GM12873 (cell line): ENCODE data around the gene MYL7.

Experiments
- CTCF ChIP-seq: IDR thresholded peaks from 2 replicates; pipeline ENCODE4 v1.5.1; 2012; ENCODE audit warnings: low read depth, mild to moderate bottlenecking, moderate library complexity, low read length, control low read depth; ENCODE audit not compliant: insufficient read depth; ENCODE audit errors: missing control alignments

The MYL7 gene

GRCh38 chr7:44176486-44176885 is 35.4 kb upstream of the MYL7 start:
- no peak for TF ChIP-seq CTCF

DNA sequence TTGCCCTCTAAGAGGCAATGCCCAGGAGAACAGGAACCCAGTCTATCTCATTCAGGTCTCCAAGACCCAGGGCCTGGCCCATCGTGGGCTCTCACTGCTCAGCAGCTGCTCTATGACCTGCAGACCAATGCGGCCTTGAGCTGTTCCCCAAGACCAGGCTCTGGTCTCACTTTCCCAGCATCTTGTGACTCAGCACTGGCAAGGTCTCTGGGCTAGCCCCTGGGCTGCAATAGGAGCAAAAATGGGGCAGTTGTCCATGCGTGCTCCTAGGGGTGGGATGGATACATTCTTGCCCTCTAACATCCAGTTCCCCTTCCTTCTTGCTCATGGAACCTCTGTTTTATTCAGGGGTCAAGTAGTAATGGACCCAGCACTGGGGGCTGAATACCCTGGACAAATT is 34.6 kb upstream of the MYL7 start:
- no peak for TF ChIP-seq CTCF

DNA sequence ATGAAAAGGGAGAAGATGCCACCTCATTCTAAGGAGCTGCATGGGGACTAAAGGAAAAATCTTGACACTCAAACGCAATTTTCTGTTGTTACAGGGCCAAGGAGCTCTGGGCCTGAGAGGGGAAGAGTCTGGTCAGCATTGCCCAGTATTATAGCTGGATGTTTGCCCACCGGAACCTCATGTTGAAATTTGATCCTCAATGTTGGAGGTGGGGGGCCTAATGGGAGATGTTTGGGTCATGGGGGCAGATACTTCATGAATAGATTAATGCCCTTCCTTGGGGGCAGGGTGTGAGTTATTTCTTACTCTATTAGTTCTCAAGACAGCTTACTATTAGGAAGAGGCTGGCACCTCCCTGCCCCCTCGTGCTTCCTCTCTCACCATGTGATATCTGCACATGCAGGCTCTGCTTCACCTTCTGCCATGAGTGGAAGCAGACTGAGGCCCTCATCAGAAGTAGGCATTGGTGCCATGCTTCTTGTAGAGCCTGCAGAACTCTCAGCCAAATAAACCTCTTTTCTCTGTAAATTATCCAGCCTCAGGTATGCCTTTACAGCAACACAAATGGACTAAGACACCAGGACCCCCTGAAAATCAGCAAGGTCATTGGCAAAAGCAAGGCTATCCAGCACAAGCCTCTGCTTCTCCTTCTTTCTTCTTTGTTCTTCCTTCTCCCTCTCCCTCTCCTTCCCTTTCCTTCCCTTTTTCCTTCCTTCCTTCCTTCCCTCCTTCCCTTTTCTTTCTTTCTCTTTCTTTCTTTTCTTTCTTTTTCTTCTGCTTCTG is 33.0 kb upstream of the MYL7 start:
- no peak for TF ChIP-seq CTCF

DNA sequence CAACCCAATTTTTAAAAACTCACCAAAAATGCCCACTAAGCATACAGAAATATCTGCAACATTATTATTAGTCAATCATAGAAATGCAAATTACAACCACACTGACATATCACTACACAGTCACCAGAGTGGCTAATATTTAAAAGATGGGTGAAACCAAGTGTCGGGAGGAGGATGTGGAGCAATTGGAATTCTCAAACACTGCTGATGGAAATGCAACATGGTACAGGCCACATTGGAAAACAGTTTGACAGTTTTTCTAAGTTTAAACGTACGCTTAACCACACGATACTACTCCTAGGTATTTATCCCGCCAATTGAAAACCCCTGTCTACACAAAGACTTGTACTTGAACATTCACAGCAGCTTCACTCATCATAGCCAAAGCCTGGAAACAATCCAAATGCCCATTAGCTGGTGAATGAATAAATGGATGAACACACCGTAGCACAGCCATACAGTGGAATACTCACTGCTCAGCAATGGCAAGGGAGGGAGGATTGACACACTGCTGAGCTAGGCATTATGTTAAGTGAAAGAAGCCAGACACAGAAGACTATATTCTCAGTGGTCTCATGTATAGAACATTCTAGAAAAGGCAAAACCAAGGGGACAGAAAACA is 31.8 kb upstream of the MYL7 start:
- TF ChIP-seq CTCF = no peak

GRCh38 chr7:44172352-44172751 is 31.2 kb upstream of the MYL7 start:
- TF ChIP-seq CTCF = no peak

- no peak for TF ChIP-seq CTCF
Observed at GRCh38 chr7:44167920-44168319, 26.8 kb upstream of the MYL7 start.

GRCh38 chr7:44163591-44163990 is 22.5 kb upstream of the MYL7 start:
- TF ChIP-seq CTCF = no peak
